ENCODE data around the gene PML.
"Not testable (repeated sequence)": the region's sequence is repeated elsewhere in the genome, so short reads cannot be mapped to it uniquely, and the experiment has no call there.

PML gene

DNA sequence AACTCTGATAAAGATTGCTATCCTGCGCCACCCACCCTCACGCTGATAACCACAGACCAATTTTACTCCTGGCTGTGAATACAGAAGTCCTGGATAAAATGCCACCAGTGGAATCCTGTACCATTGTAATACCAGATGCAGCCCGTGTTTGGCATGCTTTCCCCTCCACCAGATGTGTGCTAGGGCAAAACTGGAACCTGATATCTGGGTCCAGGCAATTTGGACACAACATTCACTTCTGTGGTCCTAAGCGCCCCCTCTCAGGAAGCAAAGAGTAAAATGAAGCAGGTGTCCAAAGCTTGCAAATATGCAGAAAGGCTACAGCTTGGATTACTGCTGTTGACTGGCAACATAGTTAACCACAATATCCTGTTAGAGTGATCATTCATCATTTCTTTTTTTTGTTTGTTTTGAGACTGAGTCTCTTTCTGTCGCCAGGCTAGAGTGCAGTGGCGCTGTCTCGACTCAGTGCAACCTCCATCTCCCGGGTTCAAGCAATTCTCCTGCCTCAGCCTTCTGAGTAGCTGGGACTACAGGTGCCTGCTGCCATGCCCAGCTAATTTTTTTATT, 35.4 kb upstream of the PML start:
- peak; percentile 32 for DNase-seq

GRCh38 chr15:73959801-73960200, 34.7 kb upstream of the PML start:
- DNase-seq, result no peak

DNA sequence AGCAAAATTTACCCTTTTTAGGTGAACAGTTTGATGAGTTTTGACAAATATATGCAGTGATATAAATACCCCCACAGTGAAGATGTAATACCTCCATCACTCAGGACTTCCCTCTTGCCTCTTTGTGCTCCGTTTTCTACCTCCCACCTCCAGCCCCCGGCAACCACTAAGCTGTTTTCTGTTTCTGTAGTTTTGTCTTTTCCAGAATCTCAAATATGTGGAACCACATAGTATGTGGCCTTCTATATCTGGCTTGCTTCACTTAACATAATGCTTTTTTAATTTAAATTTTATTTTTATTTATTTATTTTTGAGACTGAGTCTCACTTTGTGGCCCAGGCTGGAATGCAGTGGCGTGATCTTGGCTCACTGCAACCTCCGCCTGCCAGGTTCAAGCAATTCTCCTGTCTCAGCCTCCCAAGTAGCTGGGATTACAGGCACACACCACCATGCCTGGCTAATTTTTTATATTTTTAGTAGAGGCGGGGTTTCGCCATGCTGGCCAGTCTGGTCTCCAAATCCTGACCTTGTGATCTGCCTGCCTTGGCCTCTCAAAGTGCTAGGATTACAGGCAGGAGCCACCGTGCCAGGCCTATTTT, 33.9 kb upstream of the PML start:
- not testable (repeated sequence) for DNase-seq

DNA sequence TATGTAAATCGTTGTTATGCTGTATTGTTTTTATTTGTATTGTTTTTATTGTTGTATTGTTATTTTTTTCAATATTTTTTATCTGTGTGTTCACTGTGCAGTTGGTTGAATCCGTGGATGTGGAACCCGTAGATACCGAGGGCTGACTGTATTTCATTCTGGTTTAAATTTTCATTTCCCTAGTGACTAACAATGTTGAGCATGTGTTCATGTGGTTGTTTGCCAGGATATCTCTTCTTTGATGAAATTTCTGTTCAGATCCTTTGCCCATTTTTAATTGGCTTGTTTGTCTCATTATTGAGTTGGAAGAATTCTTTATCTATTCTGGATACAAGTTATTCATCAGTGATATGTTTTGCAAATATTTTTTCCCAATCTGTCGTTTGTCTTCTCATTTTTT, 32.1 kb upstream of the PML start:
- DNase-seq, result no peak

DNA sequence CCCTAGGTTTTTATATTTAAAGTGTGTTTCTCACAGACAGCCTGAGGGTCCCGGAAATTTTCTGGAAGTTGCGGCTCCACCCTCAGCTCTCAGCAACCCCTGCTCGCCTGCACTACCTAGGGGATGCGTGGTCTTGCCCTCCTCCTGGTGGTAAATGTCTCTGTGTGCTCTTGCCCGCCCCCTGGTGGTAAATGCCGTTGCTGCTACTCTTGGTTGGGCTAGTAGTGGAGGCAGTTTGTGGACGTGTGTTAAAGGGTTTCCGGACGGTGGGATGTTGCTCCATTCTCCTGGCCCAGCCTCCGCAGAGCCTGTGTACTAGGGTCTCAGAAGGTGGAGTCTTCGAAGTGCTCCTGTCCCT, 29.8 kb upstream of the PML start:
- peak; percentile 86 for DNase-seq

- DNase-seq, result peak; percentile 75
Observed at GRCh38 chr15:73965094-73965757, 29.3 kb upstream of the PML start.

DNA sequence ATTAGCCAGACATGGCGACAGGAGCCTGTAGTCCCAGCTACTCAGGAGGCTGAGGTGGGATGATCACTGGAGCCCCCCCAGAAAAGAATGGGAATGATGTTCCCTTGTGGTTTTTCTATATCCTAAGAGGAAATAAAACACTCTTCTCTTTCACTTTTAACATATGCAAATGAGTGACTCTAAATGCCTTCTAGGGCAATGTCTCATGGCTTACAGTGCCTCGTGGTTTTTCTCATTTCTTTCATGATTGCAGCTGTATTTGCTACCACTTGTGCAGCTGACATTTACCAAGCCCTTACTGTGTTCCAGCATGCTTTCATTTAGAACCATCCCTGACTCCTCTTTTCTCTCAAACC, 28.8 kb upstream of the PML start:
- DNase-seq, result peak; percentile 24

DNA sequence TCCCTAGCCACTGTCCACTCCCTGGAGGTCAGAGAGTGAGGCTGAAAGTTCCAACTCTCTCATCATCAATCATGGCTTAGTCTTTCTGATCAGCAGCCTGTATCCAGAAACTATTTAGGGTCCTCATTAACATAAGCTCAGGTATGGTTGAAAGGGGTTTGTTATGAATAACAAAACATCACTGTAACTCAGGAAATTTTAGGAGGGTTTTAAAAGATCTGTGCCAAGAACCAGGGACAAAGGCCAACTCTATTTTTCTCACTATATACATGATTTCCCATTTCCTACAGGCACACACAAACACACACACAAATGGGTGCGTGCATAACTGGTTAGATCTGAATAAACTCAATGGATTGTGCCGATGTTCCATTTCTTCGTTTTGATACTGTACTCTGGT, 26.1 kb upstream of the PML start:
- no peak for DNase-seq

GRCh38 chr15:73969151-73969759, 25.3 kb upstream of the PML start:
- no peak for DNase-seq

DNA sequence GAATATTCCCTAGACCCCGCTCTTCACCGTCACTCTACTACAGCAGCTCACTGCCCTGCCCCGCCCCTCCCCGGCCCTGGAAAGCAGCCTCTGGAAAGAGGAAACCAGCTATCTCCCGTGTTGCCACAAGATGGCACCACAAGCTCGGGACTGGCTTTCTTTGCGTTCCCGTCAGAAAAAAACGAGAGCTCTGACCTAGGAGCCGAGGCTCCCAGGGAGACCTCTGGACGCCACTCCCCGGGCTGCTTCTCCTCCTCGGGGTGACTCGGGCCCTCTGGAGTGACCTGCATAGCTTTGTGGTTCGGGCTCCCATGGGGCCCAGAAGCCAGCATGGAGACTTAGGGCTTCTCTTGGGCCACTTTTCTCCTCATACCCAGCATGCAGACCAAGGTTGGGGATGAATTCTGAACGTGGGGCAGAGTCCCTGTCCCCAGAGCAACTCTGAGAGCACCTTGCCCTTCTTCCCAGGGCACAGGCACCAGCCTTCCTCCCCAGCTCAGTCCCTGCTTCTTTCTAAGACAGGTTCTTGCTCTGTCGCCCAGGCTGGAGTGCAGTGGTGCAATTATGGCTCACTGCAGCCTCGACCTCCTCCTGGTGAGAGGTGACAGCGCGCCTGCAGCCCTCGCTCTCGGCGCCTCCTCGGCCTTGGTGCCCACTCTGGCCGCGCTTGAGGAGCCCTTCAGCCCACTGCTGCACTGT, 21.4 kb upstream of the PML start:
- peak; percentile 82 for DNase-seq

DNA sequence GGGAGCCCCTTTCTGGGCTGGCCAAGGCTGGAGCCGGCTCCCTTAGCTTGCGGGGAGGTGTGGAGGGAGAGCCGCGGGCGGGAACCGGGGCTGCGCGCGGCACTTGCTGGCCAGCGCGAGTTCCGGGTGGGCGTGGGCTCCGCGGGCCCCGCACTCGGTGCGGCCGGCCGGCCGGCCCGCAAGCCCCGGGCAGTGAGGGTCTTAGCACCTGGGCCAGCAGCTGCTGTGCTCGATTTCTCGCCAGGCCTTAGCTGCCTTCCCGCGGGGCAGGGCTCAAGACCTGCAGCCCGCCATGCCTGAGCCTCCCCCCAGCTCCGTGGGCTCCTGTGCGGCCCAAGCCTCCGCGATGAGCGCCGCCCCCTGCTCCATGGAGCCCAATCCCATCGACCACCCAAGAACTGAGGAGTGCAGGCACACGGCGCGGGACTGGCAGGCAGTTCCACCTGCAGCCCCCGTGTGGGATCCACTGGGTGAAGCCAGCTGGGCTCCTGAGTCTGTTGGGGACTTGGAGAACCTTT, 20.8 kb upstream of the PML start:
- DNase-seq, result not testable (repeated sequence)

DNA sequence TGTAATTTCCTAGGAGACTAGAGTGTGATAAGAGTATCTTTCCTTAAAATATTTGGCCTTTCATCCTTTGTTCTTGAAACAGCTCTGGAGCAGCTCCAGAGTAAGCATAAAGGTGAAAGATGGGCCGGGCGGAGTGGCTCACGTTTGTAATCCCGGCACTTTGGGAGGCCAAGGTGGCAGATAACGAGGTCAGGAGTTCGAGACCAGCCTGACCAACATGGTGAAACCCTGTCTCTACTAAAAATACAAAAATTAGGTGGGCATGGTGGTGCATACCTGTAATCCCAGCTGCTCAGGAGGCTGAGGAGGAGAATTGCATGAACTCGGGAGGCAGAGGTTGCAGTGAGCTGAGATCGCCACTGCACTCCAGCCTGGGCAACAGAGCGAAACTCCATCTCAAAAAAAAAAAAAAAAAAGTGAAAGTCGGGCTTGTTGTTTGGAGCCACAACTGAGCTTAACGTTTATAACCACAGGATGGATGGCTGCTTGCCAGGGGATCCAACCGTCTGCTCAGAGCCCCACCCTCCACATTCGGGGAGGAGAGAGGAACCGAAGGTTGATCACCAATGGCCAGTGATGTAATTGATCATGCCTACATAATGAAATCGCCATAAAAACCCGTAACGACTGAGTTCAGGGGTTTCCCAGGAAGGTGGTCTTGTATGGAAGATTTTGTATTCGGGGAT, 18.9 kb upstream of the PML start:
- peak; percentile 38 for DNase-seq

DNA sequence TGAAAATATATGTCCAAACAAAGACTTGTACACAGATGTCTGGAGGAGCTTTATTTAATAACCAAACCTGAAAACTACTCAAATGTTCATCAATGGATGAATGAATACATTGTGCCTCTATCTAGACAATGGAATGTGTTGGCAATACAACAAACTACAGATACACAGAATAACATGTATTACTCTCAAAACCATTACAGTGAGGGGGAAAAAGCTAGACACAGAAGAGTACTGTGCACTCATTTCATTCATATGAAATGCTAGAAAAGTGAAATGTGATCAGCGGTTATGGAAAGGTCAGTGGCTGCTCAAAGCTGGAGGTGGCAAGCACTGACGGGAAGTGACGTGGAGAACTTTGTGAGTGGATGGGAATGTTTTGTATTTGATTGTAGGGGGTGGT, 15.6 kb upstream of the PML start:
- DNase-seq, result no peak

GRCh38 chr15:73979636-73980035, 14.9 kb upstream of the PML start:
- DNase-seq, result no peak

- no peak for DNase-seq
Observed at GRCh38 chr15:73981761-73982221, 12.7 kb upstream of the PML start.

DNA sequence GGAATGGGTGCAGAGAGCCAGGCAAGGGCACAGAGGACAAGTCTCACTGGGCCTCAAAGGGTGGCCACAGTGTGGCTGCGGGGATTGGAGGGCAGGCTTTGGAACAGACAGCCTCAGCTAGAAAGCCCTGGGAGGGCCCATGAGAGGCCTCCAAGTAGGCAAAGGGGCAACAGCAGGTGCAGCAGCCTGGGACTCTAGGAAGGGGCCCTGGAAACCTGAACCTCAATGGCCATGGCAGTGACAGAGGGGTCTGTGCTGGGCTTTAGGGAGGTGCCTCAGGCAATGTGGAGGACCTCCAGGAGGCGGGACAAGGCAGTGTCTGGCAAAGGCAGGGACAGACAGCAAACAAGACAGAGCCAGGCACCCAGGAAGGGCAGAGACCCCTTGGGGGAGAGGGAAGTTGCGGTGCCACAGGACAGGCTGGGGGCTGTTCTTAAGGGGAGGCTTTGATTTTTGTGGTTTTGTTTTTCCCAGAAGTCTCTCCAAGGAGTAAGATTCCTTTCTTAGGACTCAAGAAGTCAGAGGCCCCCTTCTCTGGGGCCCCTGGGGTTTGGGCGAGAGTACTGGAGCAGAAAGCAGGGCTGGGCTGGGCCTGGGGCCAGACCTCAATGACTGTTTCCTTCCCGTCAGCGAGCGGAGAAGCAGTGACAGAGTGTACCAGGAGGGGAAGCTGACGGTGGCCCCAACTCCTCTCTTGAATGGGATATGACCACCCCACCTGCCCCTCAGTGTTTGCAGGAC, 12.1 kb upstream of the PML start:
- peak; percentile 62 for DNase-seq

DNA sequence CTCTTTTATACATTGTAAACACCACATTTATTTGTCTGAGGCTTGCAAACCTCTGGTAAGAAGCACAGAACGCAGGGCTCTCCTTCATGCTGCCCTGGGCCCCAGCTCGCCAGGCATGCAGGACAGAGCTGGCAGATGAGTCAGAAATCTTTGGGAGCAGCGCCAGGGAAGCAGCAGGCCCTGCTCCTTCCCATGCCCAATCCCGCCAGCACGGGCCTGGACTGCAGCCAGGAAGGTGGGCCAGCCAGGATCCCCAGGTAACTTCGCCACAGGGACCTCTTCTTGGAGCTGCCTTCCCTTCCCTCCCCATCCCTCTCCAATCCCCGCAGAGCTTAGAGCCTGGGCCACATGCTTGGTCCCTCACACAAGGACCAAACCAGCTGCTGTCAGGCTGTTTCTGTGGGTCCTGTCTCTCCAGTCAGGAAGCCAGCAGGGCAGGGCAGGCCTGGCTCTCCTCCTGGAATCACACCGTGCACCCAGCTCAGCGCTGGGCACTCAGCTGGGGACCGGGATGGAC, 11.2 kb upstream of the PML start:
- DNase-seq, result no peak

- DNase-seq, result no peak
Observed at GRCh38 chr15:73983773-73984172, 10.7 kb upstream of the PML start.

DNA sequence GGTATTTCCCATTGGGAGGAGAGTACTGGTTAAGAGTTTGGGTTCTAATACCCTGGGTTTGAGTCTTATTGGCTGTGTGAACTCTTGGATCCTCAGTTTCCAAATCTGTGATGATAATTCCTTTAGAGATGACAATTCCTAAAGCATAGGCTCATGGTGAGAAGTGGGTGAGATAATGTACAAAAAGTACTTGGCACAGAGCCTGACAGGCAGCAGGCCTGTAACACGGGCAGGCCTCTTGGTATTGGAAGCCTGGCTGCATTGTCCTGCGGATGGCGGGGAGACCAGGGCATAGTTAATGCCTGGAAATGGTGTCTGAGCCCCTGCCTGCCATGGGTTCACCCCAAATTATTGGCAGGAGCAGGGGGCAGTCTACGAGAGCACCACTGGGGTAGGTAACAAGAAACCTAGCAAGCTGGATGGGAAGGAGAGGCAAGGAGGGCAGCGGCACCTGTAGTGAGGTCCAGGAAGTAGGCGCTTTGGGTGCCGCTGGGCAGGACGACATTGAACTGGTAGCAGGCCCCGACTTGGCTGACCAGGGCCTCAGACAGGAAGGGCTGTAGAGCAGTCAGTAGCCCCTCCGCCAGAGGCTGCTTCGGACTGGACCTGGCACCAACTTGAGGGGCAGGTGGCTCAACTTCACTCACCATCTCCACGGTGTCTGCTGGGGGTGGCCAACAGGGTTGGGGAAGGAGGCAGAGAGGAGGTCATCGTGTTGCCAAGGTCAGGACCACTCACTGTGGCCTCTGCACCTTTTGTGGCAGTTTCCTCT, 10.1 kb upstream of the PML start:
- no peak for DNase-seq

DNA sequence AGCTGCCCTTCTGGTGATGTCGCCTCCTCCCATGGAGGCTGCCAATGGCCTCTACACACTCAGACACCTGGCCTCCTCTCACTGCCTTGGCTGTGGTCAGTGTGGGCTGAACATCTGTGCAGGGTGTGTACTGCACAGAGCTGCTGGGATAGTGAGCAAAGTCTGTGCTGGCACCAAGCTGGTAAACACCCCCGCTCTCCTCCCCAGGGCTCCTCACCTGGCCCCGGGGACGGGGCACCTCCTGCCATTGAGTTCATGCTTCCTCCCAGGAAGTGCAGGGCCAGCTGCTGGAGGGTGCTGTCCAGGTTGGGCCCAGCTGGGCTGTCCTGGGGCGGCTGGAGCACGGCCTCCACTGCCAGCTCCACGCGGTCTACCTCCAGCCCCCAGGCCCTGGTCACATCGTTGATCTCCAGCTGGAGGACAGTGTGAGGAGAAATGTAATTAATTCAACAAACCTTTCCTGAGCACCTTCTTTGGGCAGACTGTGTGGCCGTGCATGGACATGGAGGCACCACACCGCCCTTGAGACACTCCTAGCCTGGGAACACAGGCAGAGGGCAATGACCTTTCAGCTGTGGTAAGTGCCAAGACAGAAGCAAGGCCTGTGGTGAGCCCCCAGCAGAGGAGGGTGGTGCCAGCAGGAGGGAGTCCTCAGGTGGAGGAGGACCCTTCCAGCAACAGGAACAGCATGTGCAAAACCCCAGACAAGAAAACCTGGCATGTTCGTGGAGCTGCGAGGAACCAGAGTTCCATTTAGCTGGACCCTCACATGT, 9.2 kb upstream of the PML start:
- no peak for DNase-seq

All from stimulated activated CD4-positive, alpha-beta T cell treated with anti-CD3 and anti-CD28 coated beads, Interleukin-1b, Interleukin-23, amount 100 ng/mL, for 48 hours (primary cell).